ENCODE measurements around the gene NUP88.
A peak's percentile ranks its signal among the peaks of the same experiment; 100 is the strongest.

Gene NUP88

GRCh38 chr17:5419959-5420653, 644 bp upstream of the NUP88 start, which contains the start of gene RPAIN:
RPAIN (plus strand) TSS chr17:5420182; CDS start chr17:5420211, 29 bp downstream.
- H3K27me3 ChIP-seq (ENCODE audit: control insufficient read depth, insufficient read depth, low read length) = no peaks in the 10 kb centered on the region
- H3K9me3 ChIP-seq (ENCODE audit: control insufficient read depth, insufficient read depth, low read length) = no peaks in the 10 kb centered on the region
- peaks cover 65% of the 10 kb centered on the region for H3K36me3 ChIP-seq (ENCODE audit: control insufficient read depth, insufficient read depth, low read length)
- peak within 1 kb of the TSS; percentile 95 for H3K4me3 ChIP-seq (ENCODE audit: low read depth, low read length)
- peak within 1 kb of the TSS; percentile 94 for H3K9ac ChIP-seq (ENCODE audit: low read depth, low read length)
- no peaks in the 10 kb centered on the region for H3K4me1 ChIP-seq (ENCODE audit: control insufficient read depth, insufficient read depth, low read length)
- peak within 1 kb of the TSS; percentile 91 for H3K27ac ChIP-seq (ENCODE audit: low read depth, low read length)

GRCh38 chr17:5418858-5419355, 555 bp downstream of the NUP88 start:
- Histone ChIP-seq H3K27ac (ENCODE audit: low read depth, low read length) (peak overlapping the region; percentile 89), H3K36me3 (ENCODE audit: control insufficient read depth, insufficient read depth, low read length) (peaks cover 65% of the 10 kb centered on the region), H3K4me3 (ENCODE audit: low read depth, low read length) (peak overlapping the region; percentile 95), H3K9me3 (ENCODE audit: control insufficient read depth, insufficient read depth, low read length) (no peaks in the 10 kb centered on the region), H3K4me1 (ENCODE audit: control insufficient read depth, insufficient read depth, low read length) (no peaks in the 10 kb centered on the region), H3K27me3 (ENCODE audit: control insufficient read depth, insufficient read depth, low read length) (no peaks in the 10 kb centered on the region), H3K9ac (ENCODE audit: low read depth, low read length) (peak overlapping the region; percentile 94)

GRCh38 chr17:5416901-5417300, 2.6 kb downstream of the NUP88 start:
- no peaks in the 10 kb centered on the region for H3K4me1 ChIP-seq (ENCODE audit: control insufficient read depth, insufficient read depth, low read length)
- H3K27me3 ChIP-seq (ENCODE audit: control insufficient read depth, insufficient read depth, low read length) = no peaks in the 10 kb centered on the region
- no peaks in the 10 kb centered on the region for H3K9me3 ChIP-seq (ENCODE audit: control insufficient read depth, insufficient read depth, low read length)
- H3K27ac ChIP-seq (ENCODE audit: low read depth, low read length) = no peak overlapping the region
- H3K4me3 ChIP-seq (ENCODE audit: low read depth, low read length) = no peak overlapping the region
- no peak overlapping the region for H3K9ac ChIP-seq (ENCODE audit: low read depth, low read length)
- peaks cover 65% of the 10 kb centered on the region for H3K36me3 ChIP-seq (ENCODE audit: control insufficient read depth, insufficient read depth, low read length)

- Histone ChIP-seq H3K27ac (ENCODE audit: low read depth, low read length) (no peak overlapping the region), H3K9ac (ENCODE audit: low read depth, low read length) (no peak overlapping the region), H3K9me3 (ENCODE audit: control insufficient read depth, insufficient read depth, low read length) (no peaks in the 10 kb centered on the region), H3K4me1 (ENCODE audit: control insufficient read depth, insufficient read depth, low read length) (no peaks in the 10 kb centered on the region), H3K4me3 (ENCODE audit: low read depth, low read length) (no peak overlapping the region), H3K36me3 (ENCODE audit: control insufficient read depth, insufficient read depth, low read length) (peaks cover 83% of the 10 kb centered on the region), H3K27me3 (ENCODE audit: control insufficient read depth, insufficient read depth, low read length) (no peaks in the 10 kb centered on the region)
These were observed 5.8 kb downstream of the NUP88 start for GRCh38 chr17:5413682-5414081.

GRCh38 chr17:5410594-5411272, 8.7 kb downstream of the NUP88 start:
- H3K9ac ChIP-seq (ENCODE audit: low read depth, low read length) = no peak overlapping the region
- H3K4me3 ChIP-seq (ENCODE audit: low read depth, low read length) = no peak overlapping the region
- H3K27me3 ChIP-seq (ENCODE audit: control insufficient read depth, insufficient read depth, low read length) = no peaks in the 10 kb centered on the region
- H3K4me1 ChIP-seq (ENCODE audit: control insufficient read depth, insufficient read depth, low read length) = no peaks in the 10 kb centered on the region
- peaks cover 95% of the 10 kb centered on the region for H3K36me3 ChIP-seq (ENCODE audit: control insufficient read depth, insufficient read depth, low read length)
- H3K9me3 ChIP-seq (ENCODE audit: control insufficient read depth, insufficient read depth, low read length) = no peaks in the 10 kb centered on the region
- no peak overlapping the region for H3K27ac ChIP-seq (ENCODE audit: low read depth, low read length)

- H3K4me1 ChIP-seq (ENCODE audit: control insufficient read depth, insufficient read depth, low read length) = no peaks in the 10 kb centered on the region
- H3K9ac ChIP-seq (ENCODE audit: low read depth, low read length) = no peak overlapping the region
- peaks cover 95% of the 10 kb centered on the region for H3K36me3 ChIP-seq (ENCODE audit: control insufficient read depth, insufficient read depth, low read length)
- H3K27me3 ChIP-seq (ENCODE audit: control insufficient read depth, insufficient read depth, low read length) = no peaks in the 10 kb centered on the region
- no peaks in the 10 kb centered on the region for H3K9me3 ChIP-seq (ENCODE audit: control insufficient read depth, insufficient read depth, low read length)
- H3K27ac ChIP-seq (ENCODE audit: low read depth, low read length) = no peak overlapping the region
- no peak overlapping the region for H3K4me3 ChIP-seq (ENCODE audit: low read depth, low read length)
These were observed 11.3 kb downstream of the NUP88 start for GRCh38 chr17:5408186-5408585.

- Histone ChIP-seq H3K27me3 (ENCODE audit: control insufficient read depth, insufficient read depth, low read length) (no peaks in the 10 kb centered on the region), H3K9ac (ENCODE audit: low read depth, low read length) (no peak overlapping the region), H3K4me1 (ENCODE audit: control insufficient read depth, insufficient read depth, low read length) (no peaks in the 10 kb centered on the region), H3K27ac (ENCODE audit: low read depth, low read length) (no peak overlapping the region), H3K4me3 (ENCODE audit: low read depth, low read length) (no peak overlapping the region), H3K9me3 (ENCODE audit: control insufficient read depth, insufficient read depth, low read length) (no peaks in the 10 kb centered on the region), H3K36me3 (ENCODE audit: control insufficient read depth, insufficient read depth, low read length) (peaks cover 95% of the 10 kb centered on the region)
These were observed 14.1 kb downstream of the NUP88 start for GRCh38 chr17:5405400-5405799.

GRCh38 chr17:5399767-5400166, 19.7 kb downstream of the NUP88 start:
- H3K9ac ChIP-seq (ENCODE audit: low read depth, low read length) = no peak overlapping the region
- no peaks in the 10 kb centered on the region for H3K27me3 ChIP-seq (ENCODE audit: control insufficient read depth, insufficient read depth, low read length)
- no peak overlapping the region for H3K4me3 ChIP-seq (ENCODE audit: low read depth, low read length)
- H3K4me1 ChIP-seq (ENCODE audit: control insufficient read depth, insufficient read depth, low read length) = no peaks in the 10 kb centered on the region
- no peak overlapping the region for H3K27ac ChIP-seq (ENCODE audit: low read depth, low read length)
- H3K36me3 ChIP-seq (ENCODE audit: control insufficient read depth, insufficient read depth, low read length) = peaks cover 90% of the 10 kb centered on the region
- no peaks in the 10 kb centered on the region for H3K9me3 ChIP-seq (ENCODE audit: control insufficient read depth, insufficient read depth, low read length)

- Histone ChIP-seq H3K4me3 (ENCODE audit: low read depth, low read length) (no peak overlapping the region), H3K36me3 (ENCODE audit: control insufficient read depth, insufficient read depth, low read length) (peaks cover 90% of the 10 kb centered on the region), H3K9ac (ENCODE audit: low read depth, low read length) (no peak overlapping the region)
These were observed 22.9 kb downstream of the NUP88 start for GRCh38 chr17:5396612-5397011.

GRCh38 chr17:5391678-5392077, 27.8 kb downstream of the NUP88 start:
- no peaks in the 10 kb centered on the region for H3K9me3 ChIP-seq (ENCODE audit: control insufficient read depth, insufficient read depth, low read length)
- no peak overlapping the region for H3K27ac ChIP-seq (ENCODE audit: low read depth, low read length)
- H3K27me3 ChIP-seq (ENCODE audit: control insufficient read depth, insufficient read depth, low read length) = no peaks in the 10 kb centered on the region
- no peaks in the 10 kb centered on the region for H3K4me1 ChIP-seq (ENCODE audit: control insufficient read depth, insufficient read depth, low read length)
- peaks cover 86% of the 10 kb centered on the region for H3K36me3 ChIP-seq (ENCODE audit: control insufficient read depth, insufficient read depth, low read length)
- no peak overlapping the region for H3K9ac ChIP-seq (ENCODE audit: low read depth, low read length)
- no peak overlapping the region for H3K4me3 ChIP-seq (ENCODE audit: low read depth, low read length)

More at GRCh38 chr17:5396612-5397011, 22.9 kb downstream of the NUP88 start:
- Histone ChIP-seq H3K27me3 (ENCODE audit: control insufficient read depth, insufficient read depth, low read length) (no peaks in the 10 kb centered on the region), H3K4me1 (ENCODE audit: control insufficient read depth, insufficient read depth, low read length) (no peaks in the 10 kb centered on the region), H3K27ac (ENCODE audit: low read depth, low read length) (no peak overlapping the region), H3K9me3 (ENCODE audit: control insufficient read depth, insufficient read depth, low read length) (no peaks in the 10 kb centered on the region)

GRCh38 chr17:5381542-5381941, 37.9 kb downstream of the NUP88 start:
- H3K36me3 ChIP-seq (ENCODE audit: control insufficient read depth, insufficient read depth, low read length) = peaks cover 97% of the 10 kb centered on the region
- H3K9ac ChIP-seq (ENCODE audit: low read depth, low read length) = no peak overlapping the region

More at GRCh38 chr17:5381542-5381941, 37.9 kb downstream of the NUP88 start:
- Histone ChIP-seq H3K4me1 (ENCODE audit: control insufficient read depth, insufficient read depth, low read length) (no peaks in the 10 kb centered on the region), H3K27ac (ENCODE audit: low read depth, low read length) (no peak overlapping the region), H3K27me3 (ENCODE audit: control insufficient read depth, insufficient read depth, low read length) (no peaks in the 10 kb centered on the region), H3K9me3 (ENCODE audit: control insufficient read depth, insufficient read depth, low read length) (no peaks in the 10 kb centered on the region), H3K4me3 (ENCODE audit: low read depth, low read length) (no peak overlapping the region)
